Right cardiac atrium (tissue), 5 donors: ENCODE data around the gene FOXS1. TPM values are rescaled to one million over a fixed set of nuclear protein-coding genes. Genes with fewer than 3 reads are reported as not detected.

ENCODE experiments used
- ATAC-seq, 2 donors: fragments of 200-7000 bp; cut with Tn5 transposase; one replicate each; pipeline versions ENCODE4 v1.8.0 to v1.9.1; 2020; ENCODE audit warnings: moderate library complexity in 2 of 2, mild to moderate bottlenecking in 1 of 2
- DNase-seq, 3 donors: peaks; one replicate each; pipeline ENCODE4 v3.0.0-alpha.2; 2020
- H3K27ac ChIP-seq: one replicate; pipeline ENCODE4 v1.5.1; 2013; ENCODE audit warnings: mild to moderate bottlenecking, low read length, control low read depth, moderate library complexity
- H3K27me3 ChIP-seq: one replicate; pipeline ENCODE4 v1.6.1; 2013; ENCODE audit not compliant: control insufficient read depth, insufficient read depth
- H3K4me1 ChIP-seq: one replicate; pipeline ENCODE4 v1.6.1; 2013; ENCODE audit warnings: low read length; ENCODE audit not compliant: control insufficient read depth, insufficient read depth
- H3K4me3 ChIP-seq: one replicate; pipeline ENCODE4 v1.5.1; 2013; ENCODE audit warnings: low read length, control low read depth
- H3K9me3 ChIP-seq: one replicate; pipeline ENCODE4 v1.6.1; 2013; ENCODE audit warnings: low read length; ENCODE audit not compliant: control insufficient read depth
- WGBS: extraction: QIAGEN DNeasy Blood & Tissue Kit; methylation state at CpG from one replicate; pipeline ENCODE4 v1.1.7; 2013; 5-methylcytosine and 5-hydroxymethylcytosine counted together
- intact Hi-C, 4 donors: fragments of 100-400 bp; cut with DNase I; formaldehyde crosslinking; loops; one replicate each; pipeline versions ENCODE4 v1.11.0 to v1.14.0; 2022 to 2023
- polyA plus RNA-seq: library from polyadenylated mRNA; stranded (reverse); fragments of 200-250 nt; gene quantifications from one replicate; pipeline ENCODE4 v1.2.3, GENCODE V29; 2013
- total RNA-seq, 4 donors: library from RNA; stranded (reverse); fragmentation: NEBNext Ultra II Directional; extraction: Animal tissue kit (Norgen Biotek cat#: 25700); gene quantifications; one replicate each; pipeline ENCODE4 v1.2.1, GENCODE V29; 2021
- donor health status: healthy with polysubstance abuse.
- donor health status: DM: no; HTN: yes; CAD: no.
- donor health status: DM: no; HTN: no; CAD: no.
- donor health status: DM: no; HTN: yes; CAD: no; lungs with severe emphysema.
- donor health status: DM: yes; HTN: yes; CAD: no.

FOXS1 gene
- total and polyA plus RNA-seq, 5 donors, result 2.0 to 4.3 (median 3.2) TPM

GRCh38 chr20:31869942-31870725 is 24.7 kb upstream of the FOXS1 start, which contains the start of the genes DUSP15 and TTLL9:
DUSP15 (minus strand) TSS chr20:31870527; CDS start chr20:31870337, 190 bp downstream.
TTLL9 (plus strand) TSS chr20:31870634; CDS start chr20:31871127, 493 bp downstream.
- intact Hi-C loops, result no loop called here
- Histone ChIP-seq H3K4me3 (peak within 1 kb of the TSS; percentile 60), H3K27ac (peak within 1 kb of the TSS; percentile 25), H3K4me1 (peaks cover 2% of the 10 kb centered on the region), H3K9me3 (no peaks in the 10 kb centered on the region), H3K27me3 (no peaks in the 10 kb centered on the region)
- DNase-seq (peak; percentile 47 to 84 (median 82)), ATAC-seq (peak; percentile 88 to 89)
- under 1% methylated on average over 80 of the region's 80 CpGs for WGBS

GRCh38 chr20:31869673-31869941 is 24.2 kb upstream of the FOXS1 start:
- no peak for ATAC-seq
- Histone ChIP-seq H3K4me1 (peaks cover 2% of the 10 kb centered on the region), H3K4me3 (peak overlapping the region; percentile 60), H3K9me3 (no peaks in the 10 kb centered on the region), H3K27me3 (no peaks in the 10 kb centered on the region), H3K27ac (peak overlapping the region; percentile 25)
- intact Hi-C loops, result no loop called here
- no peak for DNase-seq
- WGBS, result 9% methylated on average over 1 of the region's 1 CpG

GRCh38 chr20:31868853-31869672 is 23.7 kb upstream of the FOXS1 start:
- Histone ChIP-seq H3K9me3 (no peaks in the 10 kb centered on the region), H3K27ac (no peak overlapping the region), H3K4me1 (peaks cover 2% of the 10 kb centered on the region), H3K27me3 (no peaks in the 10 kb centered on the region), H3K4me3 (peak overlapping the region; percentile 60)
- ATAC-seq (no peak), DNase-seq (no peak)
- WGBS, result 75% methylated on average over 12 of the region's 12 CpGs
- intact Hi-C loops, result no loop called here

- H3K27ac ChIP-seq, result no peak overlapping the region
- no peaks in the 10 kb centered on the region for H3K27me3 ChIP-seq
- 77% methylated on average over 3 of the region's 3 CpGs for WGBS
- H3K4me3 ChIP-seq, result no peak overlapping the region
- ATAC-seq (no peak), DNase-seq (no peak)
- H3K9me3 ChIP-seq, result no peaks in the 10 kb centered on the region
- peaks cover 2% of the 10 kb centered on the region for H3K4me1 ChIP-seq
- intact Hi-C loops, result no loop called here
Measured at GRCh38 chr20:31866221-31866620, 20.8 kb upstream of the FOXS1 start.

- intact Hi-C loops, result no loop called here
- Histone ChIP-seq H3K27ac (no peak overlapping the region), H3K27me3 (no peaks in the 10 kb centered on the region), H3K4me3 (no peak overlapping the region), H3K9me3 (no peaks in the 10 kb centered on the region), H3K4me1 (no peaks in the 10 kb centered on the region)
- WGBS, result 91% methylated on average over 12 of the region's 12 CpGs
- no peak for DNase-seq
- no peak for ATAC-seq
Measured at GRCh38 chr20:31864521-31865400, 19.4 kb upstream of the FOXS1 start.

GRCh38 chr20:31863296-31864085 is 18.1 kb upstream of the FOXS1 start:
- WGBS, result 91% methylated on average over 9 of the region's 9 CpGs
- no peak overlapping the region for H3K4me3 ChIP-seq
- no peaks in the 10 kb centered on the region for H3K4me1 ChIP-seq
- no peak overlapping the region for H3K27ac ChIP-seq
- intact Hi-C loops, result no loop called here
- ATAC-seq (no peak), DNase-seq (no peak)
- H3K9me3 ChIP-seq, result no peaks in the 10 kb centered on the region
- H3K27me3 ChIP-seq, result no peaks in the 10 kb centered on the region

GRCh38 chr20:31862506-31862905 is 17.1 kb upstream of the FOXS1 start:
- DNase-seq, result no peak
- Histone ChIP-seq H3K4me1 (no peaks in the 10 kb centered on the region), H3K4me3 (no peak overlapping the region), H3K9me3 (no peaks in the 10 kb centered on the region), H3K27ac (no peak overlapping the region), H3K27me3 (no peaks in the 10 kb centered on the region)
- 91% methylated on average over 8 of the region's 8 CpGs for WGBS
- no peak for ATAC-seq
- intact Hi-C loops, result no loop called here

GRCh38 chr20:31862157-31862470 is 16.7 kb upstream of the FOXS1 start:
- intact Hi-C loops, result no loop called here
- no peaks in the 10 kb centered on the region for H3K27me3 ChIP-seq
- 81% methylated on average over 5 of the region's 5 CpGs for WGBS
- H3K9me3 ChIP-seq, result no peaks in the 10 kb centered on the region
- DNase-seq, result no peak
- no peak for ATAC-seq
- H3K27ac ChIP-seq, result no peak overlapping the region
- H3K4me1 ChIP-seq, result no peaks in the 10 kb centered on the region
- no peak overlapping the region for H3K4me3 ChIP-seq

GRCh38 chr20:31861385-31862156 is 16.2 kb upstream of the FOXS1 start:
- peak; percentile 78 to 91 (median 89) for DNase-seq
- peak overlapping the region; percentile 63 for H3K4me3 ChIP-seq
- peak; percentile 85 for ATAC-seq
- 7% methylated on average over 60 of the region's 60 CpGs for WGBS
- no peaks in the 10 kb centered on the region for H3K4me1 ChIP-seq
- no peaks in the 10 kb centered on the region for H3K27me3 ChIP-seq
- intact Hi-C loops, result no loop called here
- H3K9me3 ChIP-seq, result no peaks in the 10 kb centered on the region
- no peak overlapping the region for H3K27ac ChIP-seq

GRCh38 chr20:31861135-31861384 is 15.7 kb upstream of the FOXS1 start:
- Histone ChIP-seq H3K4me3 (peak overlapping the region; percentile 63), H3K27me3 (no peaks in the 10 kb centered on the region), H3K9me3 (no peaks in the 10 kb centered on the region), H3K4me1 (no peaks in the 10 kb centered on the region), H3K27ac (no peak overlapping the region)
- DNase-seq (no peak), ATAC-seq (peak; percentile 34 to 40)
- intact Hi-C loops, result no loop called here
- under 1% methylated on average over 20 of the region's 20 CpGs for WGBS
